ENCODE data around the gene ITGB7. TPM values are rescaled to one million over a fixed set of nuclear protein-coding genes. Genes with fewer than 3 reads are reported as not detected.

Gene ITGB7
- total and polyA plus RNA-seq, 10 of the 15 experiments (the other 5 are each of a cell fraction or from before 2014, with no cell fraction given) = 54.5 to 487 (median 252) TPM

GRCh38 chr12:53160673-53161072, 46.4 kb downstream of the ITGB7 start:
- H3K4me3 ChIP-seq = no peak overlapping the region
- no peak overlapping the region for H3K4me2 ChIP-seq (ENCODE audit: control insufficient read depth, insufficient read depth)
- H3K9me3 ChIP-seq (replicated peaks; ENCODE audit: control insufficient read depth, insufficient read depth, low read length) = no peaks in the 10 kb centered on the region
- ChIA-PET RAD21 (ENCODE audit: unreplicated experiment) (interaction anchor here (0.7 to 4.8 kb wide), 20 partner anchors 12 to 184 kb away, joined by 3 to 58 read pairs (median 16); partner anchors contain the start of genes AAAS, CSAD, ESPL1 and ITGB7), CTCF (interaction anchor here (0.5 to 8.3 kb wide), 34 partner anchors 12 to 225 kb away, joined by 3 to 188 read pairs (median 7); partner anchors contain the start of genes AAAS, CSAD, ESPL1 and ITGB7), SMC1A (ENCODE audit: uncharacterized antibody, unreplicated experiment) (interaction anchor here (0.6 to 5.5 kb wide), 32 partner anchors 15 to 1292 kb away, joined by 3 to 62 read pairs (median 5); partner anchors contain the start of genes AAAS, CSAD, ESPL1 and ITGB7), POLR2A (interaction anchor here (0.7 to 3.4 kb wide), 6 partner anchors 19 to 126 kb away, joined by 3 to 26 read pairs (median 4); partner anchors contain the start of genes CSAD and ZNF740)
- intact Hi-C loops (cut with micrococcal nuclease; ENCODE audit: unreplicated experiment) = no loop called here
- no peaks in the 10 kb centered on the region for H3K27me3 ChIP-seq (replicated peaks in 1 of 2; ENCODE audit: control insufficient read depth in 2 of 2, insufficient read depth in 2 of 2, low read length in 1 of 2)
- FAIRE-seq (no peak), DNase-seq (ENCODE audit: low read depth, low spot score) (no peak), ATAC-seq (no peak)
- H3K36me3 ChIP-seq (ENCODE audit: control insufficient read depth in 2 of 2, insufficient read depth in 2 of 2, low read length in 1 of 2) = no peaks in the 10 kb centered on the region
- no peak overlapping the region for H3K27ac ChIP-seq (ENCODE audit: control insufficient read depth, insufficient read depth)
- BruUV-seq (replicated peaks) = no TSS peak
- no peaks in the 10 kb centered on the region for H3K79me2 ChIP-seq (ENCODE audit: control insufficient read depth, insufficient read depth, low read length)
- TF ChIP-seq USF1 (IDR thresholded peaks at IDR 0.05; ENCODE audit: borderline replicate concordance, extremely low read length, insufficient read depth, low read depth, low read length) = no peak
- no peak for TF ChIP-seq REST (IDR thresholded peaks at IDR 0.05; ENCODE audit: low read depth, low read length)
- no peak for TF ChIP-seq CBX3 (IDR thresholded peaks at IDR 0.05; ENCODE audit: borderline replicate concordance, low read depth)
- H4K20me1 ChIP-seq (ENCODE audit: control insufficient read depth, insufficient read depth) = no peaks in the 10 kb centered on the region
- no peak overlapping the region for H3K9ac ChIP-seq (ENCODE audit: control insufficient read depth, insufficient read depth, low read length)
- no peak overlapping the region for H2AFZ ChIP-seq (ENCODE audit: control insufficient read depth, low read depth, low read length)
- in situ Hi-C loops (cut with MboI) = loop anchor here (5.0 kb wide), 1 partner anchor 127 kb away; no protein-coding TSS in a partner anchor
- WGBS (ENCODE audit: insufficient coverage, insufficient replicate concordance, low lambda C conversion rate, missing lambda C conversion rate) = 45% methylated on average over 2 of the region's 2 CpGs
- H3K4me1 ChIP-seq (ENCODE audit: control insufficient read depth, insufficient read depth, low read length) = no peaks in the 10 kb centered on the region; the same call in 1 of the 2 replicates

Measured in GM12878 (cell line).